SKM-1 (cell line): Measurements from ENCODE around the gene ACER3.
"Not testable (repeated sequence)": the region's sequence is repeated elsewhere in the genome, so short reads cannot be mapped to it uniquely, and the experiment has no call there.

Source experiments
- DNase-seq: peaks from one replicate; lab custom pipeline; 2025; ENCODE audit not compliant: unreplicated experiment; lab: John Stamatoyannopoulos, UW

ACER3 gene

DNA sequence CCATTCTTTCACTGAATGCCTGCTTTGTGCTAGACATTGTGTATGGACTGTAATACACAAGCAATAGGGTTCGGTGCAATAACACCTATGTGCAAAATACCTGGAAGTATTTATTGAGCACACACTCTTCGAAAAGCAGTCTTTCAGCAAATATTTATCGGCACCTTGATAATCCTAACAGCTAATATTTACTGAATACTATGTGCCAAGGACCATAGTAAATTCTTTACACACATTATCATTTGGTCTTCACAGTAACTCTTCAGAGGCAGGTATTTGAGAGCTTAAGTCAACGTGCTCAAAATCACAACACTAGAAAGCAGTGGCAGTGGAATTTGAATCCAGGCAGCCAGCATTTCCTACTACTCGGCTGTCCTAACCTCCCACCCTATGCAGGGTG is 175.7 kb downstream of the ACER3 start:
- no peak for DNase-seq

DNA sequence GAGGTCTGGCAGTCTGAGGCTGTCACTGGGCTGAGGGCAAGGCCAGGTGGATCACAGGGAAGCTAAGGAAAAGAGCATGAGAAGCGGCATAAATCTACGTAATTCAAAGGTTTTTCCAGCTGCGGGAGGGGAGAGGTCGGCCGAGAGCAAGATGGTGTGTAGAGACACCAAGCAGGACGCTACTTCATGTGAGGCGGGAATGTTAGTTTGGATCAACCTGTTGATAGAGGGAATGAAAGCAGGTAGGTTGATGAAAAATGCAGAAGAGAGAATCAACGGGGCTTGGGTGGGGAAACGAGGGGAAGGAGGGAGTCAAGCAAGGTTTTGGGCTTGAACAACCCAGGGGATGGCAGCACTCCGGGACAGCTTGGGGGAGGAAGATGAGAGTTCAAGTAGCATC is 176.3 kb downstream of the ACER3 start:
- DNase-seq = no peak

DNA sequence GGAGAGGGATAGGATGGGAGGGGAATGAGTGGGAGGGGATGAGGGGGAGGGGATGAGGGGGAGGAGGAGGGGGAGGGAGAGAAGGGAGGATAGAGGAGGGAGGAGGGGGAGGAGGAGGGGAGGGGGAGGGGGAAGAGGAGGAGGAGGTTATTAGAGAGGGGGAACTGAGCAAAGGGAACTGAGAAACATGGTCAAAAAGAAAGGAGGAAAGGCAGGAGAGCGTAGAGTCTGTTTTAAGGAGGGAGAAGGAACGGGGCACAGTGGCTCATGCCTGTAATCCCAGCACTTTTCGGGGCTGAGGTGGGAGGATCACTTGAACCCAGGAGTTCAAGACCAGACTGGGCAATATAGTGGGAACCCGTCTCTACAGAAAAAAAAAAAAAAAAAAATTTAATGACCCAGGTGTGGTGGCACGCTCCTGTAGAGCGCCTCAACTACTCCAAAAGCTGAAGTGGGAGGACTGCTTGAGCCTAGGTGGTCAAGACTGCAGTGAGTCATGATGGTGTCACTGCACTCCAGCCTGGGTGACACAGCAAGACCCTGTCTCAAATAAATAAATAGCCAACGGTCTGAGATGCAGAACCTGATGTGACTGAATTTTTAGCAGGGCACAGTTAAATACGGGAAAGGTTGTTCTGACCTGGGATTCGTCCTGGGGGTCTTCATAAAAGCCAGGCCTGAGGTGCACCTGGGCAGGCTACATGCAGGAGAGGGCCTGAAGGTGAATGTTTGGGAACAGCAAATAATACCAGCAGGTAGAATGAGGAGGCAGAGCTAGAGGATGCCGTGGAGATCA is 177.5 kb downstream of the ACER3 start:
- DNase-seq = no peak

DNA sequence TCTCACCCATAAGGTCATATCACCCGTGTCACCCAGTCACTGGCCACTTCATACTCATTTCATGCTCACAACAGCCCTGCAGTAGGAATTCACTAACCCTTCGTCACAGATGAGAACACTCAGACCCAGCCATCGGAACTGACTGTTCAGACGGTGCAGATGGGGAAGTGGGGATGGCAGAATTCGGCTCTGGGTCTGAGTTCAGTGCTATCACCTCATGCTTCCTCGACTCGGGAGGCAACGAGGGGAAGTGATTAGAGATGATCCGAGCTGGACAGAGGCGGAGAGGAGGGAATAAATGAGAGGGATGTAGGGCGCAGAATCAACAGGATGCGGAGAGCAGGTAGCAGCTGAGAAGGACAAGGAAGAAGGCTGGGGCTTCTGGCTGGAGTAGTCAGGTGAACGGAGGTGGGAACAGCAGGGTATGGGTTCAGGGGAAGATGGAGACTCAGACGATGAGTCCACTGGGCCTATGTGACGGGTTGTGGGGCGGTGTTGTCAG is 178.2 kb downstream of the ACER3 start:
- DNase-seq = no peak

DNA sequence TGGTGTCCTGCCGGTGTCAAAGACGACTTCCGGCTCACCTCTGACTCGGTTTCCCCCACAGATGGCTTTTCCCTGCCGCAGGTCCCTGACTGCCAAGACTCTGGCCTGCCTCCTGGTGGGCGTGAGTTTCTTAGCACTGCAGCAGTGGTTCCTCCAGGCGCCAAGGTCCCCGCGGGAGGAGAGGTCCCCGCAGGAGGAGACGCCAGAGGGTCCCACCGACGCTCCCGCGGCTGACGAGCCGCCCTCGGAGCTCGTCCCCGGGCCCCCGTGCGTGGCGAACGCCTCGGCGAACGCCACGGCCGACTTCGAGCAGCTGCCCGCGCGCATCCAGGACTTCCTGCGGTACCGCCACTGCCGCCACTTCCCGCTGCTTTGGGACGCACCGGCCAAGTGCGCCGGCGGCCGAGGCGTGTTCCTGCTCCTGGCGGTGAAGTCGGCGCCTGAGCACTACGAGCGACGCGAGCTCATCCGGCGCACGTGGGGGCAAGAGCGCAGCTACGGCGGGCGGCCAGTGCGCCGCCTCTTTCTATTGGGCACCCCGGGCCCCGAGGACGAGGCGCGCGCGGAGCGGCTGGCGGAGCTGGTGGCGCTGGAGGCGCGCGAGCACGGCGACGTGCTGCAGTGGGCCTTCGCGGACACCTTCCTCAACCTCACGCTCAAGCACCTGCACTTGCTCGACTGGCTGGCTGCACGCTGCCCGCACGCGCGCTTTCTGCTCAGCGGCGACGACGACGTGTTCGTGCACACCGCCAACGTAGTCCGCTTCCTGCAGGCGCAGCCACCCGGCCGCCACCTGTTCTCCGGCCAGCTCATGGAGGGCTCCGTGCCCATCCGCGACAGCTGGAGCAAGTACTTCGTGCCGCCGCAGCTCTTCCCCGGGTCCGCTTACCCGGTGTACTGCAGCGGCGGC is 179.0 kb downstream of the ACER3 start:
- no peak for DNase-seq

DNA sequence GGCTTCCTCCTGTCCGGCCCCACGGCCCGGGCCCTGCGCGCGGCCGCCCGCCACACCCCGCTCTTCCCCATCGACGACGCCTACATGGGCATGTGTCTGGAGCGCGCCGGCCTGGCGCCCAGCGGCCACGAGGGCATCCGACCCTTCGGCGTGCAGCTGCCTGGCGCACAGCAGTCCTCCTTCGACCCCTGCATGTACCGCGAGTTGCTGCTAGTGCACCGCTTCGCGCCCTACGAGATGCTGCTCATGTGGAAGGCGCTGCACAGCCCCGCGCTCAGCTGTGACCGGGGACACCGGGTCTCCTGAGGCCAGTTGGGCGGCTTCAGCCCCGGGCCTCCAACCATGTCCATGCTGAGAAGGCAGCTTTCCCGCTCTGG is 179.7 kb downstream of the ACER3 start:
- no peak for DNase-seq

DNA sequence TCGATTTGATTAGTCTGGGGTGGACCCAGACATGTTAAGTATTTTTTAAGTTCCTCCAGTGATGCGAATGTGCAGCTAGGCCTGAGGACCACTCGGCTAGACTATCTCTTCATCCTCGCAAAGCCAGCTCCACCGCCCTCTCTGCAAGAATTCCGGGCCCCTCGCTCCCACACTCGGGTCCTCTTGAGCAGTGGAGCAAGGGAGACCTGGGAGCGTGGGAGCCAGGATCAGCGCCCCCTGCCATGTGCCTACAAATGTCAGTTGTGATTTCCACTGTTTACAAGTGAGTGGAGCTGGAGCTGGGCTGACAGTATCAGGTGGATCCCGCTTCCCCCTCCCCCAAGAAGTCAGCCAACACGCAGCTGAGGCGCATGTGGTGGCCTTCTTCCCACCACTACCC is 180.2 kb downstream of the ACER3 start:
- DNase-seq = no peak

DNA sequence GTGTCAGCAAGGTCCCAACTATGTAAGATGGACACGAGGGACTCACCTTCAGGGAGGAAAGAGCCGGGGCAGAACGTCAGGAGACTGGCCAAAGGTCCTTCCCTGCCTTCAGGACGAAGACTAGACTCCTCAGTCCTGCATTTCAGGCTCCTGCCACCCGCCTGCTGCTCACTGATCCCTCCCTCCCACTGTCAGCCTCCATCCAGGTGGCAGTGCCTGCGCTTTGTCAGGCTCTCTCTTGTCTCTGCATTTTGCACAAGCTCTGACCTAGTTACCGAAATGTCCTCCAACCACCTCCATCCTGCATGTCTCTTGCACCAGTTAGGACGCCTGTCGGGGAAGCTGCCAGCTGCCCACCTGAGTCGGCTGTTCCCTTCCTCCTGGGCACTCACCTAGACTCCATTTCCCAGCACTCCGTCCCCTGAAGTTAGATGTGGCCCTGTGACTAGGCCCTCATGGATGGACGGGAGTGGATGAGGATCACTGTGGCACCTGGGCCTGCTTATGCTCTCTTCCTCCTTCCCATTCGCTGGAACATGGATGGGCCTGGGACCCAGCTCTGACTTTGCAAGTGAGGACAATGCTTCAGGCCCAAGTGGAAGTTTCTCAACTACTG is 181.5 kb downstream of the ACER3 start:
- DNase-seq = no peak

DNA sequence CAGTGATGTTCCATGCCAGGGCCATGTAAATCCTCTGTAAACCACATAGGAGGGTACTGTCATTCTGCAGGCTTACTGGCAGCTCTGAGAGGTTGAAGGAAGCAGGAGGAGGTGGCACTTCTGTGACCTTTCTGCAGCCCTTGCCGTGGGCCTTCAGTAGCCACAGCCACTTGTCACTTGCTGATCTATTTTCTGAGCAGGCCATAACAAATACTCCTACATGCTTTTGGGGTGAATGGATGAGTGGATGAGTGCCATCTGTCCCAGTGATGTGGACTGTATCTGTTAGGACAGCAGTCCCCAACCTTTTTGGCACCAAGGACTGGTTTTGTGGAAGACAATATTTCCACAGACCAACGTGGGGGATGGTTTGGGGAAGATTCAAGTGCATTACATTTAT is 183.6 kb downstream of the ACER3 start:
- DNase-seq = no peak

DNA sequence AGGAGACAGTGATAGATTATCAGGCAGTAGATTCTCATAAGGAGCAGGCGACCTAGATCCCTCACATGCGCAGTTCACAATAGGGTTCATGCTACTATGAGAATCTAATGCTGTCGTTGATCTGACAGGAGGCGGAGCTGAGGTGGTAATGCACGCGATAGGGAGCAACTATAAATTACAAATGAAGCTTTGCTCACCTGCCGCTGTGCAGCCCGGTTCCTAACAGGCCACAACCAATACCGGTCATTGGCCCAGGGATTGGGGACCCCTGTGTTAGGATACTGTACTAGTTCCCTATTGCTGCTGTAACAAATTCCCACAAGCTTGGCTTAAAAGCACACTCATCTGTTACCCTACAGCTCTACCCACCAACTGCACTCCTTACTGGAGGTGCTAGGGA is 184.2 kb downstream of the ACER3 start:
- no peak for DNase-seq

DNA sequence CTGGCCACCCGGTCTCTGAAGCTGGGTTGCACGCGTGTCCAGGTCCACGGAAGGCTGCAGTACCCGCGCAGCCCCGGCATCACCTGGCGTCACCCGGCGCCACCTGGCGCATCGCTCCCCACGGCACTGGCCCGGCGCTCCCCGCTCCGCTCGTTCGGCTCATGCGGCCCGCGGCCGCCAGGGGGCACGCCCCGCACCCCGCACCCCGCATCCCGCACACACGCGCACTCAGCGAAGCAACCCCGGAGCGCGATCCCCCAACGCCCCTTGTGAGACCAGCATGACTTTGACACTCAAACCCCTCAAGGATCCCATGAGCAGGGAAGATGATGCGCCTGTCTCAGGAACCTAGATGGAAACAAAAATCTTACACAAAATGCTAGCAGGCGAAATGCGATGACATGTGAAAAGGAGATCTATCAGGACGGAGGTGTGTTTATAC is 185.4 kb downstream of the ACER3 start:
- DNase-seq = no peak

DNA sequence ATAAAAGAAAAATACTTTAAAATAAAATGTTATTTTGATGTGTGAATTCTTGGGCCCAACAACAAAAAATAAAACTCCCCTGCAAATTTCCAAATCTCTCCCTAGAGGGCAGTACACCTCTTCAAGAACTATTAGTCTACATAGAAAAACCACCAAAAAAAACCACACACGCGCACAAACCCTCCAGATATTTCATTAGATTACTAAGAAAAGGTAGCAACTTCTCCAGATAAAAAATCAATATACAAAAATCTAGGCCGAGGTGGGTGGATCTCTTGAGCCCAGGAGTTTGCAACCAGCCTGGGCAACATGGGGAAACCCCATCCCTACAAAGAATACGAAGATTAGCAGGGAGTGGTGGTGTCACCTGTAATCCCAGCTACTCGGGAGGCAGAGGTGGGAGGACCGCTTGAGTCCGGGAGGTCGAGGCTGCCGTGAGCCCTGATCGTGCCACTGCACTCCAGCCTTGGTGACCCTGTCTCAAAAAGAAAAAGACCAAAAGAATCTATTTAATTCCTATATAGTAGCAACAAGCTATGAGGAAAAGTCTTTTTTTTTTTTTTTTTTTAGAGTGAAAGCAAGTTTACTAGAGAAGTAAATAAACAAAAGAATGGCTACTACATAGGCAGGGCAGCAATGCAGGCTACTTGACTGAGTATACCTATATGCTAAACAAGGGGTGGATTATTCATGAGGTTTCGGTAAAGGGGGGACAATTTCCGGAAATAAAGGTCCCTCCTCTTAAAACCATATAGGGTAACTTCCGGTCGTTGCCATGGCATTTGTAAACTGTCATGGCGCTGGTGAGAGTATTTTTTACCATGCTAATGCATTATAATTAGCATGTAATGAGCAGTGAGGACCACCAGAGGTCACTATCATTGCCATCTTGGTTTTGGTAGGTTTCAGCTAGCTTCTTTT is 186.5 kb downstream of the ACER3 start:
- peak; percentile 69 for DNase-seq

DNA sequence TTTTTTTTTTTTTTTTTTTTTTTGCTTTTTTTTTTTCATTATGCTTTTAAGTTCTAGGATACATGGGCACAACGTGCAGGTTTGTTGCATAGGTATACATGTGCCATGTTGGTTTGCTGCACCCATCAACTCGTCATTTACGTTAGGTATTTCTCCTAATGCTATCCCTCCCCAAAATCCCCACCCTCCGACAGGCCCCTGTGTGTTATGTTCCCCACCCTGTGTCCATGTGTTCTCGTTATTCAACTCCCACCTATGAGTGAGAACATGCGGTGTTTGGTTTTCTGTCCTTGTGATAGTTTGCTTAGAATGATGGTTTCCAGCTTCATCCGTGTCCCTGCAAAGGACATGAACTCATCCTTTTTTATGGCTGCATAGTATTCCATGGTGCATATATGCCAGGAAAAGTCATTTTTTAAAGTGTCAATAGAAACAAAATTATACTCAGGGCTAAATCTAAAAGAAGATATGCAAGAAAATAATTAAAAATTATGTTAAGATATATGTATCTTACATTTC is 187.3 kb downstream of the ACER3 start:
- not testable (repeated sequence) for DNase-seq

DNA sequence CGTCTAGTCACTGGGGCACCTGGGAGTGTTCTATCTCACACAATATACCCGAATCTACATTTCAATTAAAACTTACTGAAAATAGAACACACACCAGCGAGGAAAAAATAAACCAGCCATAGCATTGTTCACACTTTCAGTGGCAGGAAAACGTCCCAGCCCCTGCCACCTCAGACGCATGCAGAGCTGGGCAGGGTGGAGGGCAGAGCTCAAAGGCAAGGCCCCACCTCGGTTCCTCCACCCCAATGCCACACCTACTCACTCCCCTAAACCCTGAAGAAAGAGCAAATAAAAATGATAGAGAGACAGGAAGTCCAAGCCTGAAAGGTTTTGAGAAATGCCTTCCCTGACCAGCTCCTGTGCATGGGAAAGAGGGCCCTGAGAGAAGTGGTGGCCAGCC is 188.3 kb downstream of the ACER3 start:
- no peak for DNase-seq

DNA sequence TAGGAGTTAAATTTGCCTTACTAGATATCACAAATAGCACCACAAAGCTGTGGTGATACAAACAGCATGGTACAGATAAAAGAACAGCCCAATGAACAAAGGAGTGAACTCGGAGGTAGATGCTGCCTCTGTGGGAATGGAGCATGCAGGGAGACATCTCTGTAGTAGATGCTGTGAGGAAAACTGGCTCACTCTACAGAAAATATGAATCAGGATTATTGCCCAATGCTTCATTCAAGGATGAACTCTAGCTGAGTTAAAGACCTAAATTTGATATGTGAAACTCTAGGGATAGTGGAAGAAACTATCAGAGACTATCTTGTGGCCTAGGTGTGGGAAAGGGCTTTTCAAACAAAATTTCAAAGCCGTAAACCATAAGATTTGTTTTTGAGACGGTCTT is 190.8 kb downstream of the ACER3 start:
- no peak for DNase-seq

DNA sequence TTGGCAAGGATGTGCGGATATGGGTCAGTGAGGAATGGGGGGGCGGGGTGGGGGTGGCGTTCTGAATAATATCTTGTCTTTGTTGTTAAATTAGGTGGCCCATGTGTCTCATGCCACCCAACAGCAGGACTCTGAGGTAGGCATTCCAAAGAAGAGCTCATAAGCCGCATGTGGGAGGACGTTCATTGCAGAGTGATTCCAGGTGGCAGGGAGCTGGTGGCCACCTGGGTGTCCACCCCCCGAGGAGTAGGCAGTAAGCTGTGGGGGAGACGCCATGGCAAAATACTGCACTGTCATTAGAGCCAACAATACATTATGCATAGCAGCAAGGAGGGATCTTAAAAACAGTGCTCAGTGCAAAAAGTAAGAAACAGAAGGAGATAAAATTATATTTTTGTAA is 191.8 kb downstream of the ACER3 start:
- DNase-seq = no peak

DNA sequence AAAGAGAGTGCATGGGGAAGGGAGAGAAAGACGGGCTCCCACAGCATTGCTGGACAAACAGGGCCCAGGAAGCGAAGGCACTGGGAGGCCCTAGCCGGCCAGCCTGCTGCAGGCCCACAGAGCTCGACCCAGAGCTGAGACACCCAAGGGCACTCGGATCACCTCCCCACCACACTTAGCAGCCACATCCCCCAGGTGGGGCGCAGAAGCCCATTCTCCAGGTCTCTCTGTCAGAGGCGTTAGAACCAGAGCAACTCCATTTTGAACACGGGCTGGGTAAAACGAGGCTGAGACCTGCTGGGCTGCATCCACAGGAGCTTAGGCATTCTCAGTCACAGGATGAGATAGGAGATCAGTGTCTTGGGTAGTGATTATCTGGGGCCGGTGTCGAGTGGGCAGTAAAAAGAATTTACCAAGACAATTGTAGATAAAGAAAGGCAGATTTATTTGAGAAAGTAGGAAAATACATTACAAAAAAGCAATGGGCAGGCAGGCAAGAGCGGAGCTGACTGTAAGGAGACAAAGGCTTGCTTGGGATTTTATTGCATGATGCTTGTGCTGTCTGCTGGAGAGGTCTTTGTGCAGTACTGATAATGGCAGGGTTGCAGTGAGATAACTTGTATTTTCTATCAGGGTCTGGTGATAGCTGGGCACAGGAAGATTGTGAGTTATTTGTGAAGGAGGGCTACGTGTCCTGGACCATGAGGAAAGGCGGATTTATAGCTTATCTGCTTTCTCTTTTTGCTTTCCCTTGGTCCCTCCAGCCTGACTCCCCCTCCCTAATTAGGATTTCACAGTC is 192.7 kb downstream of the ACER3 start:
- no peak for DNase-seq

DNA sequence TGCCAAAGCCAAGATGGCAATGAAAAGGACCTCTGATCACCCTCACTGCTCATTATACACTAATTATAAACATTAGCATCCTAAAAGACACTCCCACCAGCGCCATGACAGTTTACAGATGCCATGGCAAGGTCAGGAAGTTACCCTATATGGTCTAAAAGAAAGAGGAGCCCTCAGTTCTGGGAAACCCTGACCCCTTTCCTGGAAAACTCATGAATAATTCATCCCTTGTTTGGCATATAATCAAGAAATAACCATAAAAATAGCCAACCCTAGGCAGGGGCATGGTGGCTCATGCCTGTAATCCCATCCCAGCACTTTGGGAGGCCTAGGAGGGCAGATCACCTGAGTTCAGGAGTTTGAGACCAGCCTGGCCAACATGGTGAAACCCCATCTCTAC is 193.4 kb downstream of the ACER3 start:
- no peak for DNase-seq

DNA sequence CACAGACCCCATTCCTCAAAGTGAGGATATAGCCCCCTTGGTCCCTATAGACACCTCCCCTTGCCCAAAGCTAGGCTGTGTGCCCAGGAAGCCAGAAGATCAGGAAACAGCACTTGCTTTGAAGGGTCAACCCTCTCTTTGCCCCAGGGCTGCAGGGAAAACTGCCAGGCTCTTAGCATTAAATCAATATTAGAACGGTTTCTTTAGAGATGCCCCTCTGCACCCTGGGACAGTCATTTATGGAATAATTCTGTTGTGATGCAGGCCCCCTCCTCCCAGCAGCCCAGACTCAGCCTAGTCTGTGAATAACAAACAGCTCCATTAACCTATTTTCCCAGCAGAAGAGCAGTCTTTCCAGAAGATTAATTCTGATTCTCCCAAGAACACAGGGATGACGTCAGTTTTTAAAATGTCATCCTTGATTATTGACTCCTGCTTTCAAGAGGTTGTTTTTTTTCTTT is 194.4 kb downstream of the ACER3 start:
- no peak for DNase-seq
